Mucosa of rectum (tissue), 2 donors: ENCODE measurements around the gene EEF1AKMT1.
"Not testable (repeated sequence)": the region's sequence is repeated elsewhere in the genome, so short reads cannot be mapped to it uniquely, and the experiment has no call there.

Experiments used
- H3K27ac ChIP-seq, 2 donors: one replicate each; pipeline ENCODE4 v1.7.0; 2013; ENCODE audit warnings: inconsistent platforms in 2 of 2, low read depth in 2 of 2, low read length in 2 of 2
- H3K27me3 ChIP-seq, 2 donors: one replicate each; pipeline ENCODE4 v1.7.0; 2013; ENCODE audit warnings: low read length in 2 of 2; ENCODE audit not compliant: control insufficient read depth in 2 of 2, insufficient read depth in 2 of 2
- H3K36me3 ChIP-seq, 2 donors: one replicate each; pipeline ENCODE4 v1.7.0; 2013; ENCODE audit warnings: low read length in 2 of 2; ENCODE audit not compliant: control insufficient read depth in 2 of 2, insufficient read depth in 2 of 2
- H3K4me1 ChIP-seq, 2 donors: one replicate each; pipeline ENCODE4 v1.7.0; 2013; ENCODE audit warnings: low read length in 2 of 2, mild to moderate bottlenecking in 1 of 2; ENCODE audit not compliant: control insufficient read depth in 2 of 2, insufficient read depth in 2 of 2
- H3K4me3 ChIP-seq, 2 donors: one replicate each; pipeline ENCODE4 v1.7.0; 2013; ENCODE audit warnings: low read length in 2 of 2
- H3K9ac ChIP-seq, 2 donors: one replicate each; pipeline ENCODE4 v1.7.0; 2013; ENCODE audit warnings: low read length in 2 of 2, low read depth in 1 of 2, mild to moderate bottlenecking in 1 of 2
- H3K9me3 ChIP-seq, 2 donors: one replicate each; pipeline ENCODE4 v1.7.0; 2013; ENCODE audit warnings: low read length in 2 of 2; ENCODE audit not compliant: control insufficient read depth in 2 of 2
- donor health status: healthy.
- donor health status: Normal muscosa, but diverticular disease.

The EEF1AKMT1 gene

DNA sequence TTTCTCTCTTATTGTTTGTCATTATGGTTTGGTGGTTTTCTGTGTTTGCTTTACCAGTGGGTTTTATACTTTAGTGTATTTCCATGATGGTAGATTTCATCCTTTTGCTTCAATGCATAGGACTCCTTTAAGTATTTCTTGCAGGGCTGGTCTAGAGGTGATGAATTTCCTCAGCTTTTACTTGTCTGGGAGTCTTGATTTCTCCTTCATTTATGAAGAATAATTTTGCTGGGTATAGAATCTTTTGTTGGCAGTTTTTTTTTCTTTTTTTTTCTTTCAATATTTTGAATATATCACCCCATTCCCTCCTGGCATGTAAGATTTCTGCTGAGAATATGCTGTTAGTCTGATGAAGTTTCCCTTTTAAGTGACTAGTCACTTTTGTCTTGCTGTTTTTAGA, 19.8 kb downstream of the EEF1AKMT1 start:
- H3K9ac ChIP-seq = no peak overlapping the region
- H3K4me3 ChIP-seq = no peak overlapping the region
- H3K27me3 ChIP-seq = no peaks in the 10 kb centered on the region
- H3K36me3 ChIP-seq = no peaks in the 10 kb centered on the region
- peaks cover 3 to 6% of the 10 kb centered on the region in 2 donors for H3K9me3 ChIP-seq
- H3K27ac ChIP-seq = no peak overlapping the region
- H3K4me1 ChIP-seq = no peaks in the 10 kb centered on the region

DNA sequence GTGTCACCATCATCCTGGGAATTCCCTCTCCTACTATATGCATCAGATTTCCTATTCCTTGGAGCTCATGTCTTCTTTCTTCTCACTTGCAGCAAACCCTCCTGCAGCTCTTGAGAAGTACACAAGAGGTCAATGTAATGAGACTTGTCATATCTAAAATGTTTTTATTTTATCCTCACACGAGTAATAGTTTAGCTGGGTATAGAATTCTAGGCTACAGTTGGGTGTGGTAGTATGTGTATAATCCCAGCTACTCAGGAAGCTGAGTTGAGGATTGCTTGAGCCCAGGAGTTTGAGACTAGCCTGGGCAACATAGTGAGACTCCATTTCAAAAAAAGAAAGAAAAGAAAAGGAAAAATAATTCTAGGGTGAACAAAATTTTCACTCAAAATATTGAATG, 24.4 kb downstream of the EEF1AKMT1 start:
- Histone ChIP-seq H3K27me3 (no peaks in the 10 kb centered on the region), H3K9ac (no peak overlapping the region), H3K4me3 (no peak overlapping the region), H3K9me3 (peaks cover 3 to 6% of the 10 kb centered on the region in 2 donors), H3K4me1 (no peaks in the 10 kb centered on the region), H3K27ac (no peak overlapping the region), H3K36me3 (no peaks in the 10 kb centered on the region)

DNA sequence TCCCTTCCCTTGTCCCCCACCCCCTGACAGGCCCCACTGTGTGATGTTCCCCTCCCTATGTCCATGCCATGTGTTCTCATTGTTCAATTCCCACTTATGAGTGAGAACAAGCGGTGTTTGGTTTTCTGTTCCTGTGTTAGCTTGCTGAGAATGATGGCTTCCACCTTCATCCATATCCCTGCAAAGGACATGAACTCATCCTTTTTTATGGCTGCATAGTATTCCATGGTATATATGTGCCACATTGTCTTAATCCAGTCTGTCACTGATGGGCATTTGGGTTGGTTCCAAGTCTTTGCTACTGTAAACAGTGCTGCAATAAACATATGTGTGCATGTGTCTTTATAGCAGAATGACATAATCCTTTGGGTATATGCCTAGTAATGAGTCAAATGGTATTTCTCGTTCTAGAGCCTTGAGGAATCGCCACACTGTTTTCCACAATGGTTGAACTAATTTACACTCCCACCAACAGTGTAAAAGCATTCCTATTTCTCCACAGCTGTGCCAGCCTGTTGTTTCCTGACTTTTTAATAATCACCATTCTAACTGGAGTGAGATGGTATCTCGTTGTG, 29.8 kb downstream of the EEF1AKMT1 start:
- H3K9me3 ChIP-seq, H3K27me3 ChIP-seq, H3K9ac ChIP-seq: not testable (repeated sequence)

DNA sequence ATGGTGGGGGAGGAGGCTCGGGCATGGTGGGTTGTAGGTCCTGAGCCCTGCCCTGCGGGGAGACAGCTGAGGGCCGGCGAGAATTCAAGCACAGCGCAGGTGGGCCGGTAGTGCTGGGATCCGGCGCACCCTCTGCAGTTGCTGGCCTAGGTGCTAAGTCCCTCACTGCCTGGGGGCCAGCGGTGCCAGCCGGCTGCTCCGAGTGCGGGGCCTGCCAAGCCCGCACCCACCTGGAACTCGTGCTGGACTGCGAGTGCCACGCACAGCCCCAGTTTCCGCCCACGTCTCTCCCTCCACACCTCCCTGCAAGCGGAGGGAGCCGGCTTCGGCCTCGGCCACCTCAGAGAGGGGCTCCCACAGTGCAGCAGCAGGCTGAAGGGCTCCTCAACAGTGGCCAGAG, 33.7 kb downstream of the EEF1AKMT1 start:
- Histone ChIP-seq H3K9me3 (no peaks in the 10 kb centered on the region), H3K27ac (no peak overlapping the region), H3K9ac (no peak overlapping the region), H3K36me3 (no peaks in the 10 kb centered on the region), H3K4me3 (no peak overlapping the region), H3K4me1 (no peaks in the 10 kb centered on the region), H3K27me3 (no peaks in the 10 kb centered on the region)

More for the DNA sequence above, 29.8 kb downstream of the EEF1AKMT1 start:
- not testable (repeated sequence) for H3K4me1 ChIP-seq, H3K4me3 ChIP-seq, H3K36me3 ChIP-seq, H3K27ac ChIP-seq

DNA sequence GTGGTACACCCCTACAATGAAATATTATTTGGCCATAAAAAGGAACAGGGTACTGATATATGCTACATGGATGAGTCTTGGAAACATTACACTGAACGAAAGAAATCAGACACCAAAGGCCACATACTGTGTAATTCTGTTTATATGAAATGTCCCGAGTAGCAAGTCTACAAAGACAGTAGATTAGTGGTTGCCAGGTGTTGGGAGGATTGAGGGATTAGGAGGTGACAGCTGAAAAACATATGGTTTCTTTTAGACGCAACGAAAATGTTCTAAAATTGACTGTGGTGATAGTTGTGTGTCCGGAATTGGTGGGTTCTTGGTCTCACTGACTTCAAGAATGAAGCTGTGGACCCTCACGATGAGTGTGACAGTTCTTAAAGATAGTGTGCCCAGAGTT, 35.1 kb downstream of the EEF1AKMT1 start:
- Histone ChIP-seq H3K9me3 (no peaks in the 10 kb centered on the region), H3K9ac (no peak overlapping the region), H3K4me1 (no peaks in the 10 kb centered on the region), H3K27me3 (no peaks in the 10 kb centered on the region), H3K4me3 (no peak overlapping the region), H3K27ac (no peak overlapping the region), H3K36me3 (no peaks in the 10 kb centered on the region)

DNA sequence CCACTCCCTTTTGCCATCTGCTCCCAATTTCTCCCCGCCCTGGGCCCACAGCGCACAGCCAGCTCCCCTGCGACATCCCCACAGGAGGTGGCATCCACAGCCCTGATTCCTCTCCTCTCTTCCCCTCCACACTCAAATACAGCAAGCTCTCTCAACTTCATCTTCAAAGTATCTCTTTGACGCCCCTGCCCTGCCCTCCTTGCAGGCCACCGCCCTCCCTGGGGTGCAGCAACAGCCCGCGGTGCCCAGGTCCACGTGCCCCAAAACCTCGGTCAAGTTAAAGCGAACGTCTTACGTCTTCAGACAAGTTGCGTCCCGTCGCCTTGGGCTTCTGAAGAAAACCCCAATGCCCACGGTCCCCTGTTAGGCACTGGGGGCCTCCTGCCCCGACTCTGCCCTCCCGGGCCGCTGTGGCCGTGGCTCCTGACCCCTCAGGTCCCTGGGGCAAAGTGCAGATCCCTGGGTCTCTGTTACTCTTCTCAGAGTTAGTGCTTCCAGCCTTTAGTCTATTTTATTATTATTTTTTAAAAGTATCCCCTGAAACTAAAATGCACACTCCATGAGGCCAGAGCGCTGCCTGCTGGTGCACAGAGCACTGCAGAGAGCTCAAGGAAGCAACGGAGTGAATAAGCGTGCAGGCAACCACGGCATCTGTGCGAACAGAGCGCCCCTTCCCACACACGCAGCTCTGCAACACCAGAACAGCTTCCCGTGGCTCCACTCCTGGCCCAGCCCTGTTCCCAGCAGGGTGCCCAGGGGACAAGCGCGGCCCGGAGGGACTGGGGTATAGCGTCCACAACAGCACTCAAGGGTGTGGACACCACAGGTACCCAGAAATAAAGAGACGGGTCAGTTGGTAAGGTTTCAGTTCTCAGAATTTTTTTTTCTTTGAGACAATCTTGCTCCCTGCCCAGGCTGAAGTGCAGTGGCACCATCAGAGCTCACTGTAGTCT, 43.9 kb downstream of the EEF1AKMT1 start:
- Histone ChIP-seq H3K27ac (no peak overlapping the region), H3K27me3 (no peaks in the 10 kb centered on the region), H3K36me3 (no peaks in the 10 kb centered on the region), H3K9ac (no peak overlapping the region), H3K9me3 (no peaks in the 10 kb centered on the region), H3K4me1 (no peaks in the 10 kb centered on the region), H3K4me3 (no peak overlapping the region)

DNA sequence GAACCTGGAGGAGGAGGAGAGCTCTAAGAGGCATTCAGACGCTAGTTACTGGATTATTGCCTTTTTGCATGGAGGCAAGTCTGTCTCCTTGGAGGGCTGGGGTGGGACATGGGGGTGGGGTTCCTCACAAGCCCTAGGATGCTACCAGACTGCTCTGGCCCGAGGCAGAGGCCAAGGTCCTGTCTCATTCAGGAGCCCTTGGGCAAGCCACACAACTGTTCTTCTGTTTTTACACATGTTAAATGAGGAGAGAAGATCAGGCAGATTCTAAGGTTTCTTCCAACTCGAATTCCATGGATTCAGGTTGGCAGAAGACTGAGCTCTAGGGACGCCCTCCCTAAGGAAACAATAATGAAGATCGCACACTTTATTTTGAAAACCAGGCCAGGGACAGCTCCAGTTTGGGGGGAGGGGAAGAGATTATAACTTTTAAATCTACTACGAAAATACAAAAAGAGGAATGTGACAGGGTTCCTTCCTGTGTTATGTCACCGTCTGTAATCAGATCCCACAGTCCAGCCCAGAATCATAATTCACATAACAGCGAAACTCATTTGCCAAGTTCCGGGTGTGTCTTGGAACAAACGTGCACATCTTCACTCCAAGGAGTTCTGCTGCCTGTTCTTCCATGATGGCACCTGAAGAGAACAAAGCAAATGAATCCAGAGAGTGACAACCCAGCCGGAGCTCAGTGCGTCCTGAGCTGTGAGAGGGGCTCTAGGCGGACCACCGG, 45.0 kb downstream of the EEF1AKMT1 start:
- Histone ChIP-seq H3K4me1 (no peaks in the 10 kb centered on the region), H3K36me3 (no peaks in the 10 kb centered on the region), H3K27me3 (no peaks in the 10 kb centered on the region), H3K9ac (no peak overlapping the region), H3K9me3 (no peaks in the 10 kb centered on the region), H3K4me3 (no peak overlapping the region), H3K27ac (no peak overlapping the region)

DNA sequence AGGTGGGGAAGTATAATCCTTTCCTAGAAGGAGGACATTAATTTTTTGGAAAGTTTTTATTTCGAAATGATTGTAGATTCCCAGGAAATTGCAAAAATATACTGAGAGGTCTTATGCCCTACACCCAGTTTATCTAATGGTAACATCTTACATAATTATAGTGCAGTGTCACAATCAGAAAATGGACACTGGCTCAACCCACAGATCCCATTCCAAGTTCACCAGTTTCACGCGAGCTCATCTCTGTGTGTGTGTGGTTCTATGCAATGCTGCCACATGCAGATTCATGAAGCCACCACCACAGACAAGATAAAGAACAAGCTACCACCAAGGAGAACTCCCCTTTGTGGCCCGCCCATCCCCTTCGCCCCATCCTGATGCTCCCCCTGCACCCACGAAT, 45.9 kb downstream of the EEF1AKMT1 start:
- Histone ChIP-seq H3K27me3 (no peaks in the 10 kb centered on the region), H3K36me3 (no peaks in the 10 kb centered on the region), H3K27ac (no peak overlapping the region), H3K9ac (no peak overlapping the region), H3K4me3 (no peak overlapping the region), H3K4me1 (no peaks in the 10 kb centered on the region), H3K9me3 (no peaks in the 10 kb centered on the region)

DNA sequence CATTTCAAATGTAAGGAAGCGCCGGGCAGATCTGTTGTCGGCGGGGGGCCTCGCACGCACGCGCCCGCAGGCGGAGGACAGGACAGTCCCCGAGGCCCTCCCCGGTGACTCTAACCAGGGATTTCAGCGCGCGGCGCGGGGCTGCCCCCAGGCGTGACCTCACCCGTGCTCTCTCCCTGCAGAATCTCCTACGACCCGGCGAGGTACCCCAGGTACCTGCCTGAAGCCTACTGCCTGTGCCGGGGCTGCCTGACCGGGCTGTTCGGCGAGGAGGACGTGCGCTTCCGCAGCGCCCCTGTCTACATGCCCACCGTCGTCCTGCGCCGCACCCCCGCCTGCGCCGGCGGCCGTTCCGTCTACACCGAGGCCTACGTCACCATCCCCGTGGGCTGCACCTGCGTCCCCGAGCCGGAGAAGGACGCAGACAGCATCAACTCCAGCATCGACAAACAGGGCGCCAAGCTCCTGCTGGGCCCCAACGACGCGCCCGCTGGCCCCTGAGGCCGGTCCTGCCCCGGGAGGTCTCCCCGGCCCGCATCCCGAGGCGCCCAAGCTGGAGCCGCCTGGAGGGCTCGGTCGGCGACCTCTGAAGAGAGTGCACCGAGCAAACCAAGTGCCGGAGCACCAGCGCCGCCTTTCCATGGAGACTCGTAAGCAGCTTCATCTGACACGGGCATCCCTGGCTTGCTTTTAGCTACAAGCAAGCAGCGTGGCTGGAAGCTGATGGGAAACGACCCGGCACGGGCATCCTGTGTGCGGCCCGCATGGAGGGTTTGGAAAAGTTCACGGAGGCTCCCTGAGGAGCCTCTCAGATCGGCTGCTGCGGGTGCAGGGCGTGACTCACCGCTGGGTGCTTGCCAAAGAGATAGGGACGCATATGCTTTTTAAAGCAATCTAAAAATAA, 52.1 kb downstream of the EEF1AKMT1 start:
- Histone ChIP-seq H3K27ac (no peak overlapping the region), H3K36me3 (no peaks in the 10 kb centered on the region), H3K27me3 (peaks cover 8 to 9% of the 10 kb centered on the region in 2 donors), H3K4me1 (peaks cover 4 to 7% of the 10 kb centered on the region in 2 donors), H3K9ac (peak overlapping the region in 1 of 2 donors; percentile 47), H3K4me3 (peak overlapping the region; percentile 52 to 61), H3K9me3 (no peaks in the 10 kb centered on the region)
